GM23338 (cell line): ENCODE measurements around the gene ENOPH1. TPM values are rescaled to one million over a fixed set of nuclear protein-coding genes. Genes with fewer than 3 reads are reported as not detected.

Experiments used
- ATAC-seq: fragments of 200-7000 bp; cut with Tn5 transposase; 3 replicates; pipeline ENCODE4 v1.9.1; 2020
- DNase-seq: peaks from one replicate; pipeline ENCODE4 v3.0.0-alpha.2; 2015; ENCODE audit warnings: low spot score
- H2AFZ ChIP-seq: fragments of 200-600 bp; sonication (generic); 2 replicates; pipeline ENCODE4 v1.8.0; 2016; ENCODE audit warnings: antibody characterized with exemption, mild to moderate bottlenecking, moderate library complexity
- H3F3A ChIP-seq: fragments of 200-600 bp; sonication (generic); replicated peaks from 2 replicates; pipeline ENCODE4 v1.8.0; 2017; ENCODE audit warnings: antibody characterized with exemption, mixed run types, low read depth
- H3K27ac ChIP-seq: fragments of 200-600 bp; sonication (generic); 2 replicates; pipeline ENCODE4 v1.6.1; 2016; ENCODE audit warnings: low read depth
- H3K27me3 ChIP-seq: fragments of 200-600 bp; sonication (generic); 2 replicates; pipeline ENCODE4 v1.8.0; 2016; ENCODE audit warnings: mild to moderate bottlenecking, mixed run types, moderate library complexity; ENCODE audit not compliant: insufficient read depth
- H3K36me3 ChIP-seq: fragments of 200-600 bp; sonication (generic); 2 replicates; pipeline ENCODE4 v1.8.0; 2016; ENCODE audit warnings: mild to moderate bottlenecking; ENCODE audit not compliant: insufficient read depth
- H3K4me1 ChIP-seq: fragments of 200-600 bp; sonication (generic); 2 replicates; pipeline ENCODE4 v1.8.0; 2016; ENCODE audit warnings: mild to moderate bottlenecking, moderate library complexity; ENCODE audit not compliant: insufficient read depth
- H3K4me2 ChIP-seq: fragments of 200-600 bp; sonication (generic); 2 replicates; pipeline ENCODE4 v1.7.1; 2017; ENCODE audit warnings: mixed run types
- H3K4me3 ChIP-seq: fragments of 200-600 bp; sonication (generic); 2 replicates; pipeline ENCODE4 v1.6.1; 2016; ENCODE audit warnings: mixed run types
- H3K79me2 ChIP-seq: fragments of 200-600 bp; sonication (generic); replicated peaks from 2 replicates; pipeline ENCODE4 v1.8.0; 2017; ENCODE audit warnings: mild to moderate bottlenecking; ENCODE audit not compliant: insufficient read depth
- H3K9me2 ChIP-seq: fragments of 200-600 bp; sonication (generic); 2 replicates; pipeline ENCODE4 v1.8.0; 2017; ENCODE audit not compliant: insufficient read depth
- H4K20me1 ChIP-seq: fragments of 200-600 bp; sonication (generic); replicated peaks from 2 replicates; pipeline ENCODE4 v1.8.0; 2017; ENCODE audit warnings: mild to moderate bottlenecking; ENCODE audit not compliant: insufficient read depth
- H3K27ac Mint-ChIP-seq: 2 replicates; pipeline ENCODE4 v1.8.0; 2020; ENCODE audit warnings: inconsistent platforms, mild to moderate bottlenecking, moderate library complexity, mixed read lengths
- H3K27me3 Mint-ChIP-seq: 3 replicates; pipeline ENCODE4 v1.8.0; 2022; ENCODE audit warnings: low read depth, mild to moderate bottlenecking, moderate library complexity, mixed read lengths, inconsistent platforms; ENCODE audit not compliant: insufficient read depth, poor library complexity
- H3K36me3 Mint-ChIP-seq: 3 replicates; pipeline ENCODE4 v1.8.0; 2021; ENCODE audit warnings: low read depth, mild to moderate bottlenecking, inconsistent platforms, moderate library complexity, mixed read lengths
- H3K4me1 Mint-ChIP-seq: 3 replicates; pipeline ENCODE4 v1.8.0; 2020; ENCODE audit warnings: mild to moderate bottlenecking, inconsistent platforms, mixed read lengths
- H3K4me3 Mint-ChIP-seq: 3 replicates; pipeline ENCODE4 v1.8.0; 2021; ENCODE audit warnings: moderate library complexity, mild to moderate bottlenecking, inconsistent platforms, mixed read lengths
- H3K9me3 Mint-ChIP-seq: 3 replicates; pipeline ENCODE4 v1.8.0; 2020; ENCODE audit warnings: moderate library complexity, mild to moderate bottlenecking, inconsistent platforms, mixed read lengths
- CREB1 ChIP-seq: fragments of 250-450 bp; sonication (Bioruptor Pico); IDR thresholded peaks from 2 replicates; pipeline ENCODE4 v1.5.0; 2020; ENCODE audit warnings: low read depth, mild to moderate bottlenecking, moderate library complexity
- CTCF ChIP-seq, 2 experiments: fragments of 200-600 bp in 1 of 2; sonication (generic) in 1 of 2; conservative IDR thresholded peaks; 2 replicates each; pipeline versions ENCODE4 v1.5.1 to v1.6.1; 2016 to 2017; ENCODE audit warnings: antibody characterized with exemption in 2 of 2, low read depth in 2 of 2, mild to moderate bottlenecking in 2 of 2, moderate library complexity in 1 of 2
- ETS1 ChIP-seq: IDR thresholded peaks from 2 replicates; pipeline ENCODE4 v1.6.1; 2016; ENCODE audit warnings: antibody characterized with exemption
- EZH2 ChIP-seq: fragments of 200-600 bp; sonication (generic); IDR thresholded peaks from one replicate; pipeline ENCODE4 v1.8.0; 2017; ENCODE audit warnings: antibody characterized with exemption, mild to moderate bottlenecking, low read depth; ENCODE audit not compliant: unreplicated experiment
- EZH2phosphoT487 ChIP-seq: fragments of 200-600 bp; sonication (generic); IDR thresholded peaks from one replicate; pipeline ENCODE4 v1.8.1; 2018; ENCODE audit warnings: antibody characterized with exemption; ENCODE audit not compliant: unreplicated experiment
- JUNB ChIP-seq: IDR thresholded peaks from one replicate; pipeline ENCODE4 v1.6.1; 2016; ENCODE audit warnings: antibody characterized with exemption; ENCODE audit not compliant: unreplicated experiment
- NANOG ChIP-seq: IDR thresholded peaks from 2 replicates; pipeline ENCODE4 v1.6.1; 2016; ENCODE audit warnings: antibody characterized with exemption, borderline replicate concordance
- POLR2AphosphoS5 ChIP-seq: IDR thresholded peaks from 2 replicates; pipeline ENCODE4 v1.6.1; 2016; ENCODE audit warnings: antibody characterized with exemption, low read depth
- STAT1 ChIP-seq: IDR thresholded peaks from one replicate; pipeline ENCODE4 v1.6.1; 2016; ENCODE audit warnings: antibody characterized with exemption; ENCODE audit not compliant: unreplicated experiment
- ZNF114 ChIP-seq: fragments of 250-450 bp; sonication (Bioruptor Pico); IDR thresholded peaks from 2 replicates; pipeline ENCODE4 v1.5.0; 2020; ENCODE audit warnings: mild to moderate bottlenecking, moderate library complexity
- ZNF462 ChIP-seq: fragments of 250-450 bp; sonication (Bioruptor Pico); IDR thresholded peaks from 2 replicates; pipeline ENCODE4 v1.5.0; 2020; ENCODE audit warnings: mild to moderate bottlenecking, moderate library complexity
- polyA plus RNA-seq: library from polyadenylated mRNA; unstranded; fragments of >200 nt; fragmentation: Nextera tagmentation; extraction: Ambion mirVana; gene quantifications from 2 replicates; pipeline ENCODE4 v1.2.1, GENCODE V29; 2016
- total RNA-seq: library from RNA; depleted of rRNA; stranded (reverse); fragments of >200 nt; shearing (Covaris generic); gene quantifications from 2 replicates; pipeline ENCODE4 v1.2.3, GENCODE V29; 2014

The ENOPH1 gene
- total and polyA plus RNA-seq, 2 experiments from 2014 or later = 105 to 146 TPM

GRCh38 chr4:82489987-82490386 lies 59.6 kb downstream of the ENOPH1 start:
- H3K9me3 Mint-ChIP-seq = no peaks in the 10 kb centered on the region
- no peaks in the 10 kb centered on the region for H3K27me3 Mint-ChIP-seq
- no peak overlapping the region for H2AFZ ChIP-seq
- H3K9me2 ChIP-seq = no peaks in the 10 kb centered on the region
- ATAC-seq (no peak), DNase-seq (no peak)
- H4K20me1 ChIP-seq = no peaks in the 10 kb centered on the region
- H3K79me2 ChIP-seq = no peaks in the 10 kb centered on the region
- TF ChIP-seq JUNB (no peak), ETS1 (no peak), CREB1 (CRISPR knock-in tag) (no peak)
- H3K27ac ChIP-seq = no peak overlapping the region
- H3K4me1 ChIP-seq = no peaks in the 10 kb centered on the region
- no peaks in the 10 kb centered on the region for H3K36me3 Mint-ChIP-seq
- H3K4me1 Mint-ChIP-seq = peaks cover under 1% of the 10 kb centered on the region; the same call in 1 of the 3 replicates
- no peak overlapping the region for H3K27ac Mint-ChIP-seq
- no peaks in the 10 kb centered on the region for H3K36me3 ChIP-seq
- H3K27me3 ChIP-seq = no peaks in the 10 kb centered on the region
- H3F3A ChIP-seq = no peaks in the 10 kb centered on the region
- no peak overlapping the region for H3K4me3 ChIP-seq
- H3K4me3 Mint-ChIP-seq = no peak overlapping the region
- no peak overlapping the region for H3K4me2 ChIP-seq

- Histone ChIP-seq H3K4me2 (no peak overlapping the region), H3K9me2 (no peaks in the 10 kb centered on the region), H3K79me2 (no peaks in the 10 kb centered on the region), H3K36me3 (no peaks in the 10 kb centered on the region), H2AFZ (no peak overlapping the region), H3K27ac (no peak overlapping the region), H3K27me3 (no peaks in the 10 kb centered on the region), H3F3A (no peaks in the 10 kb centered on the region), H3K4me3 (no peak overlapping the region), H4K20me1 (no peaks in the 10 kb centered on the region), H3K4me1 (no peaks in the 10 kb centered on the region)
- H3K9me3 Mint-ChIP-seq = no peaks in the 10 kb centered on the region
- DNase-seq (no peak), ATAC-seq (no peak)
- no peaks in the 10 kb centered on the region for H3K27me3 Mint-ChIP-seq
- no peak overlapping the region for H3K27ac Mint-ChIP-seq
- H3K4me3 Mint-ChIP-seq = no peak overlapping the region
- H3K4me1 Mint-ChIP-seq = no peaks in the 10 kb centered on the region
- no peaks in the 10 kb centered on the region for H3K36me3 Mint-ChIP-seq
- TF ChIP-seq ETS1 (no peak), CTCF (conservative IDR thresholded peaks at IDR 0.05; ENCODE audit: low read depth in 2 of 2) (no peak), CREB1 (CRISPR knock-in tag) (no peak), EZH2phosphoT487 (no peak), NANOG (no peak), POLR2AphosphoS5 (no peak), ZNF462 (CRISPR knock-in tag) (no peak), JUNB (no peak), STAT1 (no peak), EZH2 (no peak), ZNF114 (CRISPR knock-in tag) (no peak)
These were observed 61.0 kb downstream of the ENOPH1 start for GRCh38 chr4:82491251-82491960.
